WTC11 (cell line): ENCODE data around the gene EIF2D. TPM values are rescaled to one million over a fixed set of nuclear protein-coding genes. Genes with fewer than 3 reads are reported as not detected.
"Not testable (repeated sequence)": the region's sequence is repeated elsewhere in the genome, so short reads cannot be mapped to it uniquely, and the experiment has no call there.

ENCODE experiments used
- ATAC-seq: fragments of 200-7000 bp; cut with Tn5 transposase; 2 replicates; pipeline ENCODE4 v1.10.0; 2021; ENCODE audit warnings: mild to moderate bottlenecking, moderate library complexity
- CTCF ChIA-PET: fragments of 300-600 bp; sonication (Branson Sonifier 250); formaldehyde crosslinking; loops from one replicate; lab custom pipeline; 2021; ENCODE audit warnings: antibody characterized with exemption; lab: Charles Lee
- POLR2A ChIA-PET: fragments of 350-600 bp; sonication (Branson Sonifier 250); formaldehyde crosslinking; loops from one replicate; lab custom pipeline; 2021; ENCODE audit warnings: antibody characterized with exemption; lab: Charles Lee
- DNase-seq: peaks from one replicate; pipeline ENCODE4 v3.0.0; 2021; ENCODE audit warnings: low spot score
- H3K27ac Mint-ChIP-seq: 2 replicates; pipeline ENCODE4 v1.8.0; 2021; ENCODE audit warnings: mixed read lengths
- H3K27me3 Mint-ChIP-seq: 2 replicates; pipeline ENCODE4 v1.8.0; 2021; ENCODE audit warnings: low read depth, mild to moderate bottlenecking, moderate library complexity, mixed read lengths
- H3K36me3 Mint-ChIP-seq: 2 replicates; pipeline ENCODE4 v1.8.0; 2021; ENCODE audit warnings: mixed read lengths
- H3K4me1 Mint-ChIP-seq: 2 replicates; pipeline ENCODE4 v1.8.0; 2022; ENCODE audit warnings: mixed read lengths
- H3K4me3 Mint-ChIP-seq: 2 replicates; pipeline ENCODE4 v1.8.0; 2021; ENCODE audit warnings: mild to moderate bottlenecking, moderate library complexity, mixed read lengths
- H3K9me3 Mint-ChIP-seq: 2 replicates; pipeline ENCODE4 v1.8.0; 2021; ENCODE audit warnings: mixed read lengths
- ATF2 ChIP-seq: sonication (generic); formaldehyde crosslinking; IDR thresholded peaks from 2 replicates; pipeline ENCODE4 v1.8.1; 2022; ENCODE audit warnings: low read depth, missing genetic modification reagents, borderline replicate concordance
- CDX4 ChIP-seq: fragments of 250-450 bp; sonication (Bioruptor Pico); IDR thresholded peaks from 2 replicates; pipeline ENCODE4 v1.9.0; 2021; ENCODE audit warnings: moderate library complexity, mild to moderate bottlenecking, inconsistent platforms, borderline replicate concordance
- E2F4 ChIP-seq: sonication (generic); formaldehyde crosslinking; IDR thresholded peaks from 2 replicates; pipeline ENCODE4 v1.8.1; 2022; ENCODE audit warnings: low read depth, mild to moderate bottlenecking, moderate library complexity, missing genetic modification reagents, borderline replicate concordance
- E2F5 ChIP-seq: sonication (generic); formaldehyde crosslinking; IDR thresholded peaks from 2 replicates; pipeline ENCODE4 v1.8.1; 2022; ENCODE audit warnings: mild to moderate bottlenecking, moderate library complexity, missing genetic modification reagents
- FOXK1 ChIP-seq: sonication (generic); formaldehyde crosslinking; IDR thresholded peaks from 2 replicates; pipeline ENCODE4 v1.8.0; 2022; ENCODE audit warnings: mild to moderate bottlenecking, moderate library complexity, missing genetic modification reagents
- FOXP4 ChIP-seq: sonication (generic); formaldehyde crosslinking; IDR thresholded peaks from 2 replicates; pipeline ENCODE4 v1.8.0; 2022; ENCODE audit warnings: mild to moderate bottlenecking, missing genetic modification reagents
- GABPB1 ChIP-seq: sonication (generic); formaldehyde crosslinking; IDR thresholded peaks from 2 replicates; pipeline ENCODE4 v1.8.1; 2023; ENCODE audit warnings: mild to moderate bottlenecking, missing genetic modification reagents
- GRHL2 ChIP-seq: fragments of 250-450 bp; sonication (Bioruptor Pico); IDR thresholded peaks from 2 replicates; pipeline ENCODE4 v1.8.0; 2022; ENCODE audit warnings: mild to moderate bottlenecking, moderate library complexity; ENCODE audit not compliant: insufficient replicate concordance, severe bottlenecking
- MAX ChIP-seq: sonication (generic); formaldehyde crosslinking; IDR thresholded peaks from 2 replicates; pipeline ENCODE4 v1.8.0; 2022; ENCODE audit warnings: mild to moderate bottlenecking, missing genetic modification reagents
- MXD4 ChIP-seq: fragments of 250-450 bp; sonication (Bioruptor Pico); IDR thresholded peaks from 2 replicates; pipeline ENCODE4 v1.8.0; 2021; ENCODE audit warnings: mild to moderate bottlenecking, moderate library complexity, borderline replicate concordance
- NR1H2 ChIP-seq: sonication (generic); formaldehyde crosslinking; IDR thresholded peaks from 2 replicates; pipeline ENCODE4 v1.9.0; 2021; ENCODE audit warnings: mild to moderate bottlenecking, moderate library complexity, missing genetic modification reagents
- RORB ChIP-seq: fragments of 250-450 bp; sonication (Bioruptor Pico); IDR thresholded peaks from 2 replicates; pipeline ENCODE4 v1.9.0; 2021; ENCODE audit warnings: mild to moderate bottlenecking
- SOX15 ChIP-seq: fragments of 250-450 bp; sonication (Bioruptor Pico); IDR thresholded peaks from 2 replicates; pipeline ENCODE4 v1.9.0; 2021; ENCODE audit warnings: mild to moderate bottlenecking
- TCF7 ChIP-seq: sonication (generic); formaldehyde crosslinking; IDR thresholded peaks from 2 replicates; pipeline ENCODE4 v1.8.0; 2022; ENCODE audit warnings: mild to moderate bottlenecking, low read depth, missing genetic modification reagents, moderate library complexity
- TEAD1 ChIP-seq: sonication (generic); formaldehyde crosslinking; IDR thresholded peaks from 2 replicates; pipeline ENCODE4 v1.8.0; 2022; ENCODE audit warnings: mild to moderate bottlenecking, missing genetic modification reagents
- TP53 ChIP-seq: sonication (generic); formaldehyde crosslinking; IDR thresholded peaks from 2 replicates; pipeline ENCODE4 v1.8.1; 2023; ENCODE audit warnings: mild to moderate bottlenecking, missing genetic modification reagents
- USF1 ChIP-seq: sonication (generic); formaldehyde crosslinking; IDR thresholded peaks from 2 replicates; pipeline ENCODE4 v1.8.0; 2022; ENCODE audit warnings: mild to moderate bottlenecking, missing genetic modification reagents
- ZNF396 ChIP-seq: fragments of 250-450 bp; sonication (Bioruptor Pico); IDR thresholded peaks from 2 replicates; pipeline ENCODE4 v1.8.0; 2021; ENCODE audit warnings: mild to moderate bottlenecking, moderate library complexity, borderline replicate concordance
- ZNF532 ChIP-seq: fragments of 250-450 bp; sonication (Bioruptor Pico); IDR thresholded peaks from 2 replicates; pipeline ENCODE4 v1.9.0; 2021; ENCODE audit warnings: mild to moderate bottlenecking, borderline replicate concordance
- ZSCAN18 ChIP-seq: fragments of 250-450 bp; sonication (Bioruptor Pico); IDR thresholded peaks from 2 replicates; pipeline ENCODE4 v2.1.2; 2022; ENCODE audit warnings: mild to moderate bottlenecking, moderate library complexity
- total RNA-seq: library from RNA; stranded (reverse); gene quantifications from 3 replicates; pipeline ENCODE4 v1.2.3, GENCODE V29; 2021

EIF2D gene
- total RNA-seq, 1 experiment from 2014 or later = 35.7 TPM

GRCh38 chr1:206643118-206643698 lies 30.9 kb upstream of the EIF2D start (continued):
- no peak for TF ChIP-seq ATF2
- no peak for TF ChIP-seq GRHL2 (CRISPR knock-in tag)
- TF ChIP-seq CDX4 (CRISPR knock-in tag) = no peak
- no peak for TF ChIP-seq RORB (CRISPR knock-in tag)
- no peak for TF ChIP-seq ZSCAN18
- TF ChIP-seq ZNF396 = no peak
- TF ChIP-seq E2F5 (CRISPR knock-in tag) = no peak
- no peak for TF ChIP-seq ZNF532 (CRISPR knock-in tag)
- TF ChIP-seq FOXK1 = no peak

GRCh38 chr1:206642074-206642473 lies 29.8 kb upstream of the EIF2D start:
- H3K27me3 Mint-ChIP-seq, DNase-seq, H3K4me3 Mint-ChIP-seq, CTCF ChIA-PET, H3K27ac Mint-ChIP-seq, H3K36me3 Mint-ChIP-seq, ATAC-seq, POLR2A ChIA-PET, H3K9me3 Mint-ChIP-seq: not testable (repeated sequence)
- peaks cover 15% of the 10 kb centered on the region for H3K4me1 Mint-ChIP-seq

- TF ChIP-seq TCF7 = no peak
- no peak for TF ChIP-seq MXD4 (CRISPR knock-in tag)
- no peak for TF ChIP-seq FOXP4 (CRISPR knock-in tag)
- no peak for TF ChIP-seq TEAD1 (CRISPR knock-in tag)
- TF ChIP-seq MAX = no peak
- TF ChIP-seq NR1H2 (CRISPR knock-in tag) = no peak
- no peak for TF ChIP-seq GABPB1 (CRISPR knock-in tag)
- TF ChIP-seq E2F4 (CRISPR knock-in tag) = no peak
- no peak for TF ChIP-seq SOX15 (CRISPR knock-in tag)
- TF ChIP-seq USF1 (CRISPR knock-in tag) = no peak
- no peak for TF ChIP-seq TP53 (CRISPR knock-in tag)
- Mint-ChIP-seq H3K9me3 (no peaks in the 10 kb centered on the region), H3K27ac (no peak overlapping the region), H3K27me3 (no peaks in the 10 kb centered on the region; the same call in 1 of the 2 replicates), H3K4me1 (peaks cover 32% of the 10 kb centered on the region), H3K4me3 (no peak overlapping the region), H3K36me3 (no peaks in the 10 kb centered on the region)
- no peak for ATAC-seq
- DNase-seq = no peak
- ChIA-PET CTCF (interaction anchor here (0.7 to 13.9 kb wide), 3 partner anchors 25 to 158 kb away, joined by 3 to 659 read pairs (median 4); partner anchors contain the start of gene EIF2D), POLR2A (no interaction called here)
Observed at GRCh38 chr1:206637605-206638004, 25.3 kb upstream of the EIF2D start.
